T-helper 2 cell (primary cell): ENCODE measurements around the gene PTGDR2.
A peak's percentile ranks its signal among the peaks of the same experiment; 100 is the strongest.

Source experiments
- DNase-seq, 5 experiments: peaks; one replicate each; pipeline versions ENCODE4 v3.0.0 to v3.0.0-alpha.2; 2012 to 2022
- total RNA-seq, 2 donors: gene quantifications; one replicate each; lab custom pipeline; 2026; lab: John Stamatoyannopoulos, UW

The PTGDR2 gene
- 4.4 to 44.6 reads per million in 2 donors for total RNA-seq

GRCh38 chr11:60855726-60856633 lies at the start of gene PTGDR2:
Gene PTGDR2, minus strand, starts transcription at chr11:60855950. Its CDS starts 2,228 bp downstream, at chr11:60853722.
- peak in 1 of 5 experiments; percentile 64 for DNase-seq

- no peak for DNase-seq
Observed at GRCh38 chr11:60905047-60905446, 49.3 kb upstream of the PTGDR2 start.

GRCh38 chr11:60902625-60903024 lies 46.9 kb upstream of the PTGDR2 start:
- DNase-seq = no peak

- DNase-seq = no peak
Observed at GRCh38 chr11:60900673-60901404, 45.1 kb upstream of the PTGDR2 start.

DNA sequence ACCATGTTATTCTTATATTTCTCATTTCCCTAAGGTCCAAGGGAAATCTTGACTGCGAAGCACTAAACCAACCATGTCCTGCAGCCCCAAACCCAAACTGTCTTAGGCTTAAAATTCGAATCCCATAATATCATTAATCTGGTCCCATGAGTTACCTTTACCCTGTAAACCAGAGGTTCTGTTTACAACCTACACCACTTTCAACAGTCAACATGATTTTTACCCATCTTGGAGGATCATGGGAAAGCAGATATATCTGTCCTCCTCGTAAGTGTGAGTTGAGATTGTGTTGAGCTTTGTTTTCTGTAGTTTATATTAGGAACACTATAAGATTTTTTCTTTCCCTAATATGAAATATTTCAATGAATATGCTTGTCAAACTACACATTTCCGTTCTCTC lies 44.2 kb upstream of the PTGDR2 start:
- no peak for DNase-seq

GRCh38 chr11:60899046-60899936 lies 43.5 kb upstream of the PTGDR2 start:
- peak in 2 of 5 experiments; percentile 12 to 68 for DNase-seq

- no peak for DNase-seq
Observed at GRCh38 chr11:60897496-60897895, 41.7 kb upstream of the PTGDR2 start.

DNA sequence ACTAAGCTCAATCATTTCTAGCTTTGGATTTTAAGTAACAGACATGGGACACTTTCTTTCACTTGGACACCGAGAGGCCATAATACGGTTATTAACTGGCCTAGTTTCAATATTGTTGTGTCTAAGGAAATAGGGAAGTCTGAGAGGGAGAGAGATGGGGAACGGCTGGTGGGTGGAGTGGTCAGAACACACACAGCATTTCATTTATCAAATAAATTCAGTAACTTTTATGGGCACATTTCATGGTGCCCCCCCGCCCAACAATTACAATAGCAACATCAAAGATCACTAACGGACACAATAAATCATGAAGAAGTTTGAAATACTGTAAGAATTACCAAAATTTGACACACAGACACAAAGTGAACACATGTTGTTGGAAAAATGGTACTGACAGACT lies 39.9 kb upstream of the PTGDR2 start:
- no peak for DNase-seq

GRCh38 chr11:60891103-60891741 lies 35.5 kb upstream of the PTGDR2 start:
- no peak for DNase-seq

- no peak for DNase-seq
Observed at GRCh38 chr11:60890696-60891095, 34.9 kb upstream of the PTGDR2 start.

DNA sequence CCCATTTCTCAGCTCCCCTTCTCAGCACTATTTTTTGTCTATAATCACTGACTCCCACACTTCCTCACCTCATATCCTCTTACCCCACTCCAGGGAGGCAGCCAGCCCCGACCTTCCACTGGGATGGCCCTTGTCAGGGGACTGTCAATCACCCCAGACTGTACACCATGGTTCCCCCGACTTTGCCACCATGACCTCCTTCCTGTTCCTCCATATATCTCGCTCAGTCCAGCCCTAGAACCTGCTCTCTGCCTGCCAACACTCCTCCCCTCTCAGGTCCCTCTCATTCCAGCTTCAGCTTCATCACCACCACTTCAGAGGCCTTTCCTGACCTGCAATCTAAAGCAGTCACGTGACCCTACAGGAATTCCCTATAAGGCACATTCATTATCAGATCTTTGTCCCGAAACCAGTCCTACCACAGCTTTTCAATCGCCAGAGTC lies 34.1 kb upstream of the PTGDR2 start:
- DNase-seq = no peak

GRCh38 chr11:60887556-60887955 lies 31.8 kb upstream of the PTGDR2 start:
- peak in 2 of 5 experiments; percentile 40 to 85 for DNase-seq

DNA sequence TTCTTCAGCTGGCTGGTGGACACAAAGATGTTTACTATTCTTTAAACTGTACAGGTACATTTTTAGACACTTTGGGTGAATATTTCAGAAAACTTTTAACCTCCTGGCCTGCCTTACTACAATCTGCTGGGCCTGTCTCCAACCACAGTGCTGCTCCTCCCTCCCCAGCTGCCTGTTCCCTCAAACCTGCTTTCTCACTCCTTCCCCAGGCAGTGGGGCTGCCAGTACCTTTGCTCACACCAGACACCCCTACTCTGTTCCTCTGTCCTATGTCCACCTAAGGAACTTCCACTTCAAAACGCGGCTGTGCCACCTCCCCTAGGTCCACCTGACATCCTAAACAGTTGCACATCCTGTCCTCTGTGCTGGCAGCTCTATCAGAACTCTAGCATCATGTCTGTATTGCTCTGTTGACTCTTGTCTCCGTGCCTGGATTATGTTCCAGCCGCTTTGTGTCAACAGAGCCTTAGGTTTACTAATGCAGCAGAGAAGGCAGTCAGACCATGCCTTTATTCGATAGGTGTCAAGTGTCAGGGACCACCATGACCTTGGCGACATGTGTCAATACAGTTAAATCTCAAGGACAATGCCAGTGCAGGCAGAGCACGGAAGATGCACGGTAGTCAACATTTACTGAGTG lies 25.0 kb upstream of the PTGDR2 start:
- no peak for DNase-seq

DNA sequence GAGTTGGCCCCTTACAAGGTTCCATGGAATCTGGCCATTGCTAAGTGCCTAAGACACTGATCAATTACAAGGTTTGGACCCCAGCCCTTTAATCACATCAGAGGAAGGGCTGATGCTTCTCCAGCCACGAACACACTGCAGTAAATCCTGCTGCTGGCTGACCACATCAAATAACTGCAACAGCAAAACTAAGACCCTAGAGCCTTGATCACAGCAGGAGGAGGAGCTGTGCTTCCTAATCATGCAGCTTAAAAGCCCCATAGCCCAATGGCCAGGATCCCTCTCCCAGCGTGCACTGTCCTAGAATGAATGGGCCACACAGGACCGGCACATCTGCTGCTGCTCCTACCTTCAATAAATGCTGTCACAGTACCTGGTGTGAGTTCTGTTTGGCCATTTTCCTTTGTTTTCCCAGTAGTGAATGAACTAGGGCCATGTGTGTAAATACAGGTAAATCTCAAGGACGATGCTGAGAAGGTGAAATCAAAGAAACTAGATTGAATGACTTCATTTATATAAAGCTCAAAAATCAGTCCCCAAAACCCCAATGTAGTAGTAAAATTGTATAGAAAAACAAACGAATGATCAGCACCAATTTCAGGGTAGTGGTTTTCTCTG lies 24.3 kb upstream of the PTGDR2 start:
- DNase-seq = no peak

DNA sequence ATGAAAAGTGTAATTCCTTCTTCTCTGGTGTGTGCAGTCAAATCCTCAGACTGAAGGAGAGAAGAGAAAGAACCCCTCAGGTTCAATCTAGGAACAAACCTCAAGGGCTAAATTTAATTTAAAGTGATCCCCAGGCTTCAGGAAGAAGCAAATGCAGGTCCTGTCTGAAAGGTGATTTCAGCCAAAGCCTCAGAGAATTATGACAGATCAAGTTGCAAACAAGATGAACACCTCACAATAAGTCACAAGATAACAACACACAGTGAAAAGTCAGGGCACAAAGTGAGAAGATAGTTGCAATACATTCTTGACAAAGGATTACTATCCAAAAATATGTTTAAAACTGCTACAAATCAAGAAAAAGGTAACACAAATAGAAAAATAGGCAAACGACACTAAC lies 23.4 kb upstream of the PTGDR2 start:
- DNase-seq = no peak

GRCh38 chr11:60878245-60879101 lies 22.7 kb upstream of the PTGDR2 start:
- no peak for DNase-seq

DNA sequence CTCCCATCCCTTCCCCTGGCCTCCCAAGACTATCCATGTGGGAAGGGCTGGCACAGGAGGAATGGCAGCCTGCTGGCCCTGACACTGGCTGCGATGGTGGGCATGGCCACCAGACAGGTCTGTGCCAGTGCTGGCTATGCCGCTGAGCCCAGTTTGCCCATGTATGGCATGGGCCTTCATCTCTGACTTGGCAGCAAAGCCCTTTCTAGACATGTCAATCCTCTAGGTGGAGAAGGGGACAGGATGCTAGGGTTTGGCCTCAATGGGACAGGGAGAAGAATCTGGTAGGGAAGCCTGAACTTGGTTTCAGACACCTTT lies 20.4 kb upstream of the PTGDR2 start:
- no peak for DNase-seq

GRCh38 chr11:60875366-60876167 lies 19.8 kb upstream of the PTGDR2 start:
- no peak for DNase-seq
